Astrocyte (in vitro differentiated cells and primary cell): ENCODE measurements around the gene ING1. TPM values are rescaled to one million over a fixed set of nuclear protein-coding genes. Genes with fewer than 3 reads are reported as not detected.

Experiments used
- DNase-seq: peaks from one replicate; pipeline ENCODE4 v3.0.0-alpha.2; 2010; ENCODE audit warnings: low read depth
- FAIRE-seq: peaks from 2 replicates; lab custom pipeline; 2011; peaks lifted over from hg19 to GRCh38; lab: Jason Lieb, UNC
- H2AFZ ChIP-seq: 2 replicates; pipeline ENCODE4 v1.6.0; 2012; ENCODE audit warnings: low read depth, low read length, inconsistent platforms
- H3K27ac ChIP-seq: 2 replicates; pipeline ENCODE4 v1.5.1; 2011; ENCODE audit warnings: low read depth, low read length, inconsistent platforms
- H3K27me3 ChIP-seq: 2 replicates; pipeline ENCODE4 v1.6.0; 2011; ENCODE audit warnings: low read length, inconsistent platforms; ENCODE audit not compliant: insufficient read depth
- H3K36me3 ChIP-seq: 2 replicates; pipeline ENCODE4 v1.5.1; 2011; ENCODE audit warnings: low read length, inconsistent platforms; ENCODE audit not compliant: insufficient read depth
- H3K4me1 ChIP-seq: 2 replicates; pipeline ENCODE4 v1.5.1; 2011; ENCODE audit warnings: low read length, inconsistent platforms; ENCODE audit not compliant: insufficient read depth
- H3K4me2 ChIP-seq: 2 replicates; pipeline ENCODE4 v1.6.0; 2012; ENCODE audit warnings: low read length, inconsistent platforms
- H3K4me3 ChIP-seq: 2 replicates; pipeline ENCODE4 v1.5.1; 2011; ENCODE audit warnings: low read depth, mild to moderate bottlenecking, low read length, inconsistent platforms; ENCODE audit not compliant: insufficient read depth
- H3K79me2 ChIP-seq: 2 replicates; pipeline ENCODE4 v1.6.0; 2012; ENCODE audit warnings: mild to moderate bottlenecking, low read length, inconsistent platforms; ENCODE audit not compliant: insufficient read depth
- H3K9ac ChIP-seq: 2 replicates; pipeline ENCODE4 v1.6.0; 2012; ENCODE audit warnings: mild to moderate bottlenecking, low read length, inconsistent platforms
- H3K9me3 ChIP-seq: 2 replicates; pipeline ENCODE4 v1.5.1; 2012; ENCODE audit warnings: low read depth, mild to moderate bottlenecking, low read length, inconsistent platforms; ENCODE audit not compliant: insufficient read depth
- H4K20me1 ChIP-seq: 2 replicates; pipeline ENCODE4 v1.6.0; 2012; ENCODE audit warnings: low read length, inconsistent platforms; ENCODE audit not compliant: insufficient read depth
- H3K27ac Mint-ChIP-seq: one replicate; pipeline ENCODE4 v1.8.0; 2021; ENCODE audit warnings: mild to moderate bottlenecking, mixed read lengths; ENCODE audit not compliant: unreplicated experiment
- H3K27me3 Mint-ChIP-seq: one replicate; pipeline ENCODE4 v1.8.0; 2021; ENCODE audit warnings: low read depth, mixed read lengths; ENCODE audit not compliant: unreplicated experiment
- H3K36me3 Mint-ChIP-seq: one replicate; pipeline ENCODE4 v1.8.0; 2021; ENCODE audit warnings: low read depth, mixed read lengths; ENCODE audit not compliant: unreplicated experiment
- H3K4me1 Mint-ChIP-seq: one replicate; pipeline ENCODE4 v1.8.0; 2021; ENCODE audit warnings: low read depth, mixed read lengths; ENCODE audit not compliant: unreplicated experiment
- H3K4me3 Mint-ChIP-seq: one replicate; pipeline ENCODE4 v1.8.0; 2021; ENCODE audit warnings: mild to moderate bottlenecking, moderate library complexity, mixed read lengths; ENCODE audit not compliant: unreplicated experiment
- H3K9me3 Mint-ChIP-seq: one replicate; pipeline ENCODE4 v1.8.0; 2021; ENCODE audit warnings: mild to moderate bottlenecking, mixed read lengths; ENCODE audit not compliant: unreplicated experiment
- CTCF ChIP-seq: IDR thresholded peaks from 2 replicates; pipeline ENCODE4 v1.5.1; 2011; ENCODE audit warnings: low read depth, mild to moderate bottlenecking, inconsistent platforms, low read length, moderate library complexity; ENCODE audit not compliant: insufficient read depth
- EZH2 ChIP-seq: IDR thresholded peaks from 2 replicates; pipeline ENCODE4 v1.6.1; 2012; ENCODE audit warnings: mild to moderate bottlenecking, low read length, inconsistent platforms; ENCODE audit not compliant: insufficient read depth
- total RNA-seq: library from RNA; stranded (reverse); gene quantifications from 2 replicates; pipeline ENCODE4 v1.2.1, GENCODE V29; 2021

The ING1 gene
- total RNA-seq, 1 donor from 2014 or later, result 11.8 TPM

DNA sequence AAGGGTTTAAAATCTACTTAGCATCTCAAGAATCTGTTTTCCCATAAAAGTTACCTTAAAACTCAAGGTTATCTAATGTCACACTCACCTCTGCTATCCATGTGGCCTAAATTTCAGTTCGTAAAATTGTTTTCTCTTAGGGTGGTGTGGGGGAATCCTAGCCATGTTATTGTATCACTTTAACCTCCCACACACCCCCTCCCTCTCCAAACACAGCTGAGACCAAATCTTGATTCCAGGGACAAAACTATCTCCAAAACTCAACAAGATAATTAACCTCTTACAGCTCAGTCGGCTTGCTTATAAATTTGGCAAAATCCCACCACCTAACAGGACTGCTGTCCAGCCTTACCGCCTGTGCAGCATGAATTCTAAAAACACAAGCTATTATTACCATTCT, 11.4 kb upstream of the ING1 start:
- Histone ChIP-seq H3K36me3 (peaks cover 25% of the 10 kb centered on the region), H3K79me2 (peaks cover 50% of the 10 kb centered on the region), H3K4me3 (no peak overlapping the region), H3K9ac (no peak overlapping the region), H3K27ac (no peak overlapping the region), H3K4me1 (peaks cover 30% of the 10 kb centered on the region), H4K20me1 (peaks cover 36% of the 10 kb centered on the region), H3K4me2 (peak overlapping the region; percentile 48), H3K9me3 (no peaks in the 10 kb centered on the region), H3K27me3 (no peaks in the 10 kb centered on the region), H2AFZ (no peak overlapping the region)
- H3K4me1 Mint-ChIP-seq, result peaks cover 16% of the 10 kb centered on the region
- H3K9me3 Mint-ChIP-seq, result no peaks in the 10 kb centered on the region
- DNase-seq, result no peak
- H3K27ac Mint-ChIP-seq, result no peak overlapping the region
- H3K36me3 Mint-ChIP-seq, result peaks cover 22% of the 10 kb centered on the region
- H3K27me3 Mint-ChIP-seq, result no peaks in the 10 kb centered on the region
- no peak overlapping the region for H3K4me3 Mint-ChIP-seq
- no peak for TF ChIP-seq CTCF
- no peak for TF ChIP-seq EZH2
- FAIRE-seq, result no peak

GRCh38 chr13:110702591-110703526, 10.6 kb upstream of the ING1 start:
- Histone ChIP-seq H3K27ac (no peak overlapping the region), H3K9ac (no peak overlapping the region), H3K4me3 (no peak overlapping the region), H4K20me1 (peaks cover 34% of the 10 kb centered on the region), H3K4me1 (peaks cover 30% of the 10 kb centered on the region), H3K4me2 (peak overlapping the region; percentile 48), H3K79me2 (peaks cover 50% of the 10 kb centered on the region), H2AFZ (peak overlapping the region; percentile 16), H3K27me3 (no peaks in the 10 kb centered on the region), H3K36me3 (peaks cover 23% of the 10 kb centered on the region), H3K9me3 (no peaks in the 10 kb centered on the region)
- Mint-ChIP-seq H3K4me3 (peak overlapping the region; percentile 67), H3K9me3 (no peaks in the 10 kb centered on the region), H3K27ac (no peak overlapping the region), H3K36me3 (peaks cover 20% of the 10 kb centered on the region), H3K4me1 (peaks cover 17% of the 10 kb centered on the region), H3K27me3 (no peaks in the 10 kb centered on the region)
- peak; percentile 31 for DNase-seq
- FAIRE-seq, result no peak
- TF ChIP-seq CTCF (no peak), EZH2 (no peak)

- Mint-ChIP-seq H3K9me3 (no peaks in the 10 kb centered on the region), H3K4me1 (peaks cover 17% of the 10 kb centered on the region), H3K27me3 (no peaks in the 10 kb centered on the region), H3K4me3 (peak overlapping the region; percentile 95), H3K36me3 (peaks cover 9% of the 10 kb centered on the region), H3K27ac (peak overlapping the region; percentile 91)
- Histone ChIP-seq H3K4me3 (peak overlapping the region; percentile 68), H3K4me2 (peak overlapping the region; percentile 88), H3K27me3 (no peaks in the 10 kb centered on the region), H2AFZ (peak overlapping the region; percentile 50), H3K27ac (peak overlapping the region; percentile 78), H3K79me2 (peaks cover 43% of the 10 kb centered on the region), H3K4me1 (peaks cover 30% of the 10 kb centered on the region), H3K9ac (peak overlapping the region; percentile 92), H3K36me3 (peaks cover 13% of the 10 kb centered on the region), H3K9me3 (no peaks in the 10 kb centered on the region), H4K20me1 (peaks cover 19% of the 10 kb centered on the region)
- no peak for TF ChIP-seq CTCF
- no peak for TF ChIP-seq EZH2
- FAIRE-seq, result no peak
- no peak for DNase-seq
Measured at GRCh38 chr13:110705356-110705825, 8.1 kb upstream of the ING1 start.
